HUES6 (cell line): ENCODE measurements around the gene PTGR3.

Experiments used
- H3K27ac ChIP-seq: 2 replicates; pipeline ENCODE4 v1.7.0; 2013; ENCODE audit warnings: low read depth, mild to moderate bottlenecking, low read length, inconsistent platforms
- H3K27me3 ChIP-seq: 2 replicates; pipeline ENCODE4 v1.6.1; 2013; ENCODE audit warnings: low read length; ENCODE audit not compliant: control insufficient read depth, insufficient read depth
- H3K36me3 ChIP-seq: 2 replicates; pipeline ENCODE4 v1.6.1; 2013; ENCODE audit warnings: low read length; ENCODE audit not compliant: control insufficient read depth, insufficient read depth
- H3K4me1 ChIP-seq: 2 replicates; pipeline ENCODE4 v1.6.1; 2013; ENCODE audit warnings: low read length; ENCODE audit not compliant: control insufficient read depth, insufficient read depth
- H3K4me3 ChIP-seq: 2 replicates; pipeline ENCODE4 v1.5.1; 2013; ENCODE audit warnings: low read depth, low read length
- H3K9ac ChIP-seq: one replicate; pipeline ENCODE4 v1.6.1; 2013; ENCODE audit warnings: mild to moderate bottlenecking, low read length
- H3K9me3 ChIP-seq: 2 replicates; pipeline ENCODE4 v1.6.1; 2013; ENCODE audit warnings: low read depth, low read length; ENCODE audit not compliant: control insufficient read depth, insufficient read depth

Gene PTGR3

GRCh38 chr18:75213611-75214331, 4.8 kb upstream of the PTGR3 start:
- Histone ChIP-seq H3K9ac (no peak overlapping the region), H3K36me3 (no peaks in the 10 kb centered on the region), H3K4me1 (peaks cover 15% of the 10 kb centered on the region), H3K27me3 (peaks cover 49% of the 10 kb centered on the region), H3K9me3 (no peaks in the 10 kb centered on the region), H3K27ac (no peak overlapping the region), H3K4me3 (no peak overlapping the region)

DNA sequence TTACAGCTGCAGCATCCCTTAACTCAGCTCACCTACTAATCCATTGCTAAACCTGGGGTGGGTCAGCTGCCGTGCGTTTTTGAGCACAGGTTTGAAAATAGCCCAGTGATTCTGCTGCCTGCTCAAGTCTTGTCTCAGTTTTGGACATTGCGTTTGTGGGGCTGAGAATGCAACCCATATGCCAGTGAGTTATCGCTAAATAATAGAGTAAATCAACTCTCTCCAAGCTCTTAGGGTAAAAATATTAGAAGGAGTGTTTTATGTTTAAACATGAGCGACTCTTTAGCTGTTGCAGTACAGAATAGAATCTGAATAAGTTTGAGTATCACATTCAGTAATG, 3.8 kb upstream of the PTGR3 start:
- Histone ChIP-seq H3K9ac (no peak overlapping the region), H3K4me1 (peaks cover 20% of the 10 kb centered on the region), H3K36me3 (no peaks in the 10 kb centered on the region), H3K9me3 (no peaks in the 10 kb centered on the region), H3K4me3 (no peak overlapping the region), H3K27ac (no peak overlapping the region), H3K27me3 (peaks cover 56% of the 10 kb centered on the region)

DNA sequence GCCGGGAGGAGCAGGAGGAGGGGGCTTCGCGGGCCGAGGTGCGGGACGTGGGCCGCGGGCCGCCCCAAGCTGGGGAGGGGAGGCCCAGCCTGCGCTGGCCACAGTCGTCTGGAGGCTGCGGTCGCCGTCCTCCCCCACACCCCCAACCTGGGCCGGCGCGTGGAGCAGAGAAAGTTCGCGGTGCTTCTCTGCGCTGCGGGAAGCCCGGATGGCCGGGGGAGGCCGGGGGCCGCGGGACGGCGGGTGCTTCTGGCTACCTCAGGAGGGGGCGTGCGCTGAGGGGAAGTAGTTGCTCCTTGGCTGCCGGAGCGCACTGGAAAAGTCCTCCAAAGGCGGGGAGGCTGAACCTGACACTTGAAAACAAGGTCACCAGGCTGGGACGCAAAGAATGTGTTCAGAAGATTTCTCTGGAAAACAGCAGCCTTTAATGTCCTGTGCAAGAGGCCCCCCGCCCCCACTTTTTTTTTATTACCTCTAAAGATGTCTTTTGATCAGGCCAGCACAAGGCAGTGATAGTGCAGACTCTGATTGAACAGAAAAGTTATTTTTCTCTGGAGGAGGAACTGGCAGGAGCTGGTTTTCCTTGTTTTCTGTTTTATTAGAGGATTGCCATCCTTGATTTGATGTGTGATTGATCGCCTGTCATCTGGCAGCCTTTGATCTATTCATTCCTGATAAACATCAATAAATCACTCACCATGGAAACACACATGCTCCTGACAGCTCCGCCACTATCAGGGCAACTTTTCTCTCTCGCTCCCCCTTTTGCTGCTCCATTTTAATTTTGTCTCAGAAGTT, 3.2 kb upstream of the PTGR3 start:
- Histone ChIP-seq H3K4me1 (peaks cover 26% of the 10 kb centered on the region), H3K36me3 (no peaks in the 10 kb centered on the region), H3K27me3 (peaks cover 62% of the 10 kb centered on the region), H3K9me3 (no peaks in the 10 kb centered on the region), H3K4me3 (peak overlapping the region; percentile 65), H3K27ac (no peak overlapping the region), H3K9ac (peak overlapping the region; percentile 20)

- Histone ChIP-seq H3K4me3 (peak overlapping the region; percentile 65), H3K27ac (no peak overlapping the region), H3K36me3 (no peaks in the 10 kb centered on the region), H3K9me3 (no peaks in the 10 kb centered on the region), H3K27me3 (peaks cover 67% of the 10 kb centered on the region), H3K4me1 (peaks cover 31% of the 10 kb centered on the region), H3K9ac (peak overlapping the region; percentile 20)
These were observed 2.6 kb upstream of the PTGR3 start for GRCh38 chr18:75211626-75211952.

DNA sequence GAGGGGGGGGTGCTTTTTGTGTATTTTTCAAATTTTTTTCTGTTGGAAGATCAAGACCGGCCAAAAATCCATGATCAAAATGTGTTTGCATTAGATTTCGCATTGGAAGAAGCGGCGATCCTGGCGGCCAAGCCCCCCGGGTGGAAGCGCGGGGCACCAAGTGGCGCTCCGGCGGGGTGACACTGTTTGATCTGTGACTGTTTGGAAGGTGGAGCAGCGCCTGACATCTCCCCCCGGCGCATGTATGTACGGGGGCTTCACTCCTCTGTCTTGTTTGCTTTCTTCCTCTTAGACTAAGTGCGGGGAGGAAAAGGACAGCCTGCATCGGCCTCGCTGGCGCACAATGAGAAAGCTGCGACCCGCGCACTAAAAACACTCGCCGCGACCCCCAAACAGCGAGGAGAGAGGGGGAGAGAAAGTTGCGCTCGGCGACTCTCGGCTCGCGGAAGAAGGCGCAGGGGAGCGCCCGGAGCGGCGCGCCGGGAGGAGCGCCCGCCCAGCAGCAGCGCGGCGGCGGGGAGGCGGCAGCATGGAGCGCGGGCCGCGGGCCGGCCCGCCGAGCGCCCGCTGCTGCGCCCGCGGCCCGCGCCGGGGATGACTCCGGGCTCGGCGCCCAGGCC, 2.2 kb upstream of the PTGR3 start:
- H3K27me3 ChIP-seq = peaks cover 72% of the 10 kb centered on the region
- peak overlapping the region; percentile 35 for H3K9ac ChIP-seq
- no peaks in the 10 kb centered on the region for H3K36me3 ChIP-seq
- H3K27ac ChIP-seq = no peak overlapping the region
- no peaks in the 10 kb centered on the region for H3K9me3 ChIP-seq
- peak overlapping the region; percentile 82 for H3K4me3 ChIP-seq
- H3K4me1 ChIP-seq = peaks cover 31% of the 10 kb centered on the region

DNA sequence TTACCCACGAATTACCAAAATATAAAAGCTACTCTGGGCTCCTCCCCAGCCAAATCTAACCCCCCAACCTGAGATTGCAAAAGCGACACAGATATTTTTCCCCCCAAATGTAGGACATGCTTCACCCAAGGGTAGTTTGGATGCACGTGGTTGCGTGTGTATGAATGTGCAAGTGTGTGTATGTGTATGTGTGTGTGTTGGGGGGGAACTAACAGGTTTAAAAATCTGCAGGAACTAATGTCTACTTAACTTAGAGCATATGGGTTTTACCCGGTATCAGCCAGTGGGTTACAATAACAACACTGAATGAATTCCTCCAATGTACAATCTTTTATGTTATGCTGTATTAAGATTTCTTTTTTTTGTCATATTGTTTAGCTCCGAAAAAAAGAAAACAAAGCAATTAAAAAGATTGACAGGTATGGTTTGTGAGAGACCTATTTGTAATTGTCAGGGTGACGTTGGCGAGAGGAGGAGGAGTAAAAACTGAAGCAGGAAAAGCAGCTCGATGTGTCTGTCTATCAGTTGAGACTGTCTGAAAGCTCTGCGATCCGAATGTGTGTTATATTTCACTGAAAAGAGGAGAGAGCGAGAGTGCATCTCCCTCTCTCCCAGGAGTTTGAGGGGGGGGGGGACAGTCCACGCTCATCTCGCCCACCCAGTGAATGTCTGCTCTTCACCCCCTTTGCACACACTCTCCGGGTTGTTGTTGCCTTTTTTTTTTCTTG, 1.5 kb upstream of the PTGR3 start, which contains the start of gene TSHZ1:
TSS of gene TSHZ1 (plus strand) at position 524 of the 728 bp plus-strand sequence. CDS start 1,080 bp downstream, outside the sequence.
- Histone ChIP-seq H3K36me3 (no peaks in the 10 kb centered on the region), H3K27me3 (peaks cover 79% of the 10 kb centered on the region), H3K27ac (no peak within 1 kb of the TSS), H3K4me3 (peak within 1 kb of the TSS; percentile 82), H3K4me1 (peaks cover 35% of the 10 kb centered on the region), H3K9ac (peak within 1 kb of the TSS; percentile 55), H3K9me3 (no peaks in the 10 kb centered on the region)

DNA sequence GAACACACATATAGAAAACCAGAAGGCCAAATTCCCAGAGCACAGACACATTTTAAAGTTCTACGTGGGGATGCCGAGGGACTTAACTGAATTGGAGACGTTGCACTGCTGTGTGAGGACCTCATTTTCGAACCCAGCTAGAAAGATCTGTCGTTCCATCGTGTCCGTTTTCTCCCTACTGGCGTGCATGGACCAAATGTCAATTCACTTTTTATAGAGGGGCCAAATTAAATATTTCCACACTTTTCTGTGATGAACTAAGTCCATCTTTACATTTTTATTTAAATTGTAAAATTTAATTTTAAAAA, 966 bp upstream of the PTGR3 start:
- Histone ChIP-seq H3K4me3 (peak overlapping the region; percentile 82), H3K36me3 (no peaks in the 10 kb centered on the region), H3K4me1 (peaks cover 39% of the 10 kb centered on the region), H3K9ac (peak overlapping the region; percentile 55), H3K27ac (no peak overlapping the region), H3K27me3 (peaks cover 83% of the 10 kb centered on the region), H3K9me3 (no peaks in the 10 kb centered on the region)

DNA sequence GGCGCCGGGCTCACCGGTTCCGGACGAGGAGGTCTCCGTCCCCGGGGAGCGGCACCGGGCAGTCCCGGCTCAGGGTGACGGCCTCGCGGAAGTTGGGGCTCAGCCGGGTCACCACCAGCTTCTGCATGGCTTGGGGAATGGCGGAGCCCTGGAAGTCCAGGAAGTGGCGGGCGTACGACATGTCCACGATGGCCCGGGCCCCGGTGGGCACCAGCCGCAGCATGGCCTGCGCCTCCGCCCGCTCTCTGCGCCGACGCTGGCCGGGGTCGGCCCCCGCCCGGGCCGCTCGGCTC, 157 bp downstream of the PTGR3 start:
- peaks cover 39% of the 10 kb centered on the region for H3K4me1 ChIP-seq
- H3K9me3 ChIP-seq = no peaks in the 10 kb centered on the region
- H3K27ac ChIP-seq = no peak overlapping the region
- peak overlapping the region; percentile 82 for H3K4me3 ChIP-seq
- H3K27me3 ChIP-seq = peaks cover 84% of the 10 kb centered on the region
- H3K9ac ChIP-seq = peak overlapping the region; percentile 72
- H3K36me3 ChIP-seq = no peaks in the 10 kb centered on the region

DNA sequence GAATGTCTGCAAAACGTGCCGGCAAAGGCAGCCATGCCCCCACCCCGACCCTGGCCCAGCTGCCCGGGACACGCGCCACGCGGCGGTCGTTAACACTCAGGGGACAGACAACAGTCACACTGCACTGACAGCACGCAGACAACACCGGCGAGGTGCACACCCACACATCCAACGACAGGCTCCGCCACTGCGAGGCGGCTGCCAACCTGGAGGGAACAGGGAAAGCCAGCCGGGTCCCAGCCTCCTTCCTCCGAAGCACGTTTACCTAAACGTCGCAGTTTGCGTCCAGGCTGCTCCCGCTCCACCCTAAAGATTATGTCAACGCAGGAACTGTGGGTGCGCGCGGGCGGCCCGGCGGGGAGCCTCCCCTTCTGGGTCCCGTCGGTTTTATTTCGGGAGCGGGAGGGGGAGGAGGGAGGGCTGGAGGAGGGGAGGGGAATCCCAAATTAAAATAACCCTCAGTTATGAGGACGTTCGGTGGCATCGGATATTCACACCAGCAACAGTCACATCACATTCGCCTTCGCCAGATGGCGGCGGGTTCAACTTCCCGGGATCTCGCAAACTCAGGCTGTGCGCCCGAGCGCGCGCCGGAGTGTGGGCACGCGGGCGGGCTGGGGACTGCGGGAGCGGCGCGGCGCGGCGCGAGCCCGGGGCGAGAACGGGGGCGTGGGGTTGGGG, 644 bp downstream of the PTGR3 start:
- no peak overlapping the region for H3K9ac ChIP-seq
- peak overlapping the region; percentile 82 for H3K4me3 ChIP-seq
- peaks cover 84% of the 10 kb centered on the region for H3K27me3 ChIP-seq
- H3K27ac ChIP-seq = no peak overlapping the region
- no peaks in the 10 kb centered on the region for H3K9me3 ChIP-seq
- H3K36me3 ChIP-seq = no peaks in the 10 kb centered on the region
- peaks cover 42% of the 10 kb centered on the region for H3K4me1 ChIP-seq

GRCh38 chr18:75207310-75208154, 1.4 kb downstream of the PTGR3 start:
- peaks cover 84% of the 10 kb centered on the region for H3K27me3 ChIP-seq
- no peak overlapping the region for H3K27ac ChIP-seq
- H3K4me1 ChIP-seq = peaks cover 42% of the 10 kb centered on the region
- H3K9me3 ChIP-seq = no peaks in the 10 kb centered on the region
- no peak overlapping the region for H3K9ac ChIP-seq
- H3K36me3 ChIP-seq = no peaks in the 10 kb centered on the region
- peak overlapping the region; percentile 82 for H3K4me3 ChIP-seq
